ENCODE data around the gene PLXNB1.
"Not testable (repeated sequence)": the region's sequence is repeated elsewhere in the genome, so short reads cannot be mapped to it uniquely, and the experiment has no call there.

Gene PLXNB1

DNA sequence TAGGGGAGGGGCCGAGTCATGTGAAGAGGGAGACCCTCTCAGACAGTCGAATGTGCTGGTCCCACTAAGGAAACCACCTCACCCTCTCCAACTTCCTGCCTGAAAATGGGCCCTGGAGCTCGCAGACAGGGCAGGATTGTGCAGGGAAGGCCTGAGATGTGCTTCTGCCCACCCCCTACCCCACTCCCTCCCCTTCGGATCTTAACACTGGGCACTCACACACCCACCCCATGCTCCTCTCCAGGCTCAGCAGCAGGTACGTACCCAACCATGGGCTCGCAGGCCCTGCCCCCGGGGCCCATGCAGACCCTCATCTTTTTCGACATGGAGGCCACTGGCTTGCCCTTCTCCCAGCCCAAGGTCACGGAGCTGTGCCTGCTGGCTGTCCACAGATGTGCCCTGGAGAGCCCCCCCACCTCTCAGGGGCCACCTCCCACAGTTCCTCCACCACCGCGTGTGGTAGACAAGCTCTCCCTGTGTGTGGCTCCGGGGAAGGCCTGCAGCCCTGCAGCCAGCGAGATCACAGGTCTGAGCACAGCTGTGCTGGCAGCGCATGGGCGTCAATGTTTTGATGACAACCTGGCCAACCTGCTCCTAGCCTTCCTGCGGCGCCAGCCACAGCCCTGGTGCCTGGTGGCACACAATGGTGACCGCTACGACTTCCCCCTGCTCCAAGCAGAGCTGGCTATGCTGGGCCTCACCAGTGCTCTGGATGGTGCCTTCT lies 36.7 kb upstream of the PLXNB1 start:
- peak in 5 of 42 donors; percentile 6 to 39 (median 22) for DNase-seq
- intact Hi-C loops (cut with DNase I) = no loop called here

DNA sequence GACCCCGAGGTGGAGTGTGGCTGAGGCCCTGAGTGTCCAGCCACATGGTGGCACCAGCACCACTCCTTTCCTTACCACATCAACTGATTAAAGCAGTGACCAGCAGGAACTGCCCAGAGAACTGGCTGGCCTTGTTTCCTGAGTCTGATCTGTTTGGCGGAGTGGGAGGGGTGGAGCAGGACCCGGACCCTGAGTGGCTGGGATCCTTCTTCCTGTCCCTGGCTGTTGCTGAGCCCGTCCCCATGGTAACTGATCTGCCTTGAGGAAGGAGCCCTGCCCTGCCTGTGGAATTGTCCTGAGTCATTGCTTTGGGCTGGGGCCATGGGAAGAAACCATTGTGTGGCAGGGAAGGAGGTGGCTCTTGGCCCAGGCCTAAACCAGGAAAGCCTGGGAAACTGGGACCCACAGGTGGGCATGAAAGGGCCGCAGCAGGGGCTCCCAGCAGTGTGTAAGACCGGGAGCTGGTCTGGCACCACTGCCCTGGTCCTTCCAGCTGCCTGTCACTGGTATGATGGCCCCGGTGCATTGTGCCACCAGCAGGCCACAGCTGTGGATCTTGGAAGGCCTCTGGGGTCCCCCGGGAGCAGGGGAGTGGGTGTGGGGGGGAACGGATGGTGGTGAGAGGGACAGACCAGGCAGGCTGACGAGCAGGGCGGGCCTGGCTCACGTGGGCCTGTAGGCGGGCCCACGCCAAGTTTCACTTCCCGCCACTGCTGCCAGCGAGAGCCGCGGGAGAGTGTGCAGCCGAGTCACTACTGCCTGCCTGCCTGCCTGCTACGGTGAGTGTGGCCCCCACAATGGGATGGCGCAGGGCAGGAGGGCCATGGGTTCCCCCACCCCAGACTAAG lies 35.9 kb upstream of the PLXNB1 start:
- intact Hi-C loops (cut with DNase I) = loop anchor here (2.0 kb wide), 1 partner anchor 81 kb away; no protein-coding TSS in a partner anchor
- DNase-seq = peak; percentile 82 to 99 (median 96)

DNA sequence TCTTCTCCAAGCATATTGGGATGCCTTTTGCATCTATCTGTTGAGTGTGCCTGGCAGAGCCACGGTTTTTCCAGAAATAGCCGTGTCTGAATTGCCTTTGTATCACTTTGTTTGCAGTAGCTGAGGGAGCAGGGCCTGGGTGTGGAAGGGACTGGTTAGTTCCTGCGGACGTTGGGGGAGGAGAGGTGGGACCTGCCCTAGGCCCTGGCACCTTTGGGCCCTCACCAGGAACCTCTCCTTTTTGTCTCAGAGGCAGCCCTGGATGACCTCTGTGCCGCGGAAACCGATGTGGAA lies 35.3 kb upstream of the PLXNB1 start:
- intact Hi-C loops (cut with DNase I) = loop anchor here (2.0 kb wide), 1 partner anchor 82 kb away; no protein-coding TSS in a partner anchor
- DNase-seq = no peak

DNA sequence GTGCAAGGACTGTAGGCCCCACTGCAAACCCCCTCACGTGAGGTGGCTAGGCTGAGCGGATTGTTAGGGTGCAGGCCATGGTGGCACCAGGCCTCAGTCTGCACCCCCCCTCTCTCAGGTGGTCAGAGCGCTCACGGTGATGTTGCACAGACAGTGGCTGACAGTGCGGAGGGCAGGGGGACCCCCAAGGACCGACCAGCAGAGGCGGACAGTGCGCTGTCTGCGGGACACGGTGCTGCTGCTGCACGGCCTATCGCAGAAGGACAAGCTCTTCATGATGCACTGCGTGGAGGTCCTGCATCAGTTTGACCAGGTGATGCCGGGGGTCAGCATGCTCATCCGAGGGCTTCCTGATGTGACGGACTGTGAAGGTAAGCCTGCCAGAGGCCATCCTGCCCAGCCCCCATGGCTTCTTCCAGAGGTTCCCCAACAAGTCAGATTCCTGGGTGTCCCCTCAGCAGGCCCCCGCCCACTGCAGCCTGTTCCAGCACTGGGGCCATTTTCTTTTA lies 34.9 kb upstream of the PLXNB1 start:
- intact Hi-C loops (cut with DNase I) = loop anchor here (2.0 kb wide), 1 partner anchor 82 kb away; no protein-coding TSS in a partner anchor
- peak in 1 of 42 donors; percentile 29 for DNase-seq

DNA sequence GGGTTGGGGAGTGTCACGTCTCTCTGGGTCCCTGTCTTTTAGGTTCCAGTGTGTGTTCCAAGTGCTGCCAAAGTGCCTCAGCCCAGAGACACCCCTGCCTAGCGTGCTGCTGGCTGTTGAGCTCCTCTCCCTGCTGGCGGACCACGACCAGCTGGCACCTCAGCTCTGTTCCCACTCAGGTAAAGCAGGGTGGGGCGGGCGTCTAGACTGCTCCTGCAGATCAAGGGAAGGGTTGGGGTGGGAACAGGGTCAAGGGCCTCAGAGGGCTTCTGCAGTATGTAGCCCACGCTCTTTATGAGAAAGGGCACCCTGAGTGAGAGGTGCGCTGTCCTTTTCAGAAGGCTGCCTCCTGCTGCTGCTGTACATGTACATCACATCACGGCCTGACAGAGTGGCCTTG lies 33.8 kb upstream of the PLXNB1 start:
- DNase-seq = no peak
- intact Hi-C loops (cut with DNase I) = loop anchor here (2.0 kb wide), 1 partner anchor 83 kb away; no protein-coding TSS in a partner anchor

DNA sequence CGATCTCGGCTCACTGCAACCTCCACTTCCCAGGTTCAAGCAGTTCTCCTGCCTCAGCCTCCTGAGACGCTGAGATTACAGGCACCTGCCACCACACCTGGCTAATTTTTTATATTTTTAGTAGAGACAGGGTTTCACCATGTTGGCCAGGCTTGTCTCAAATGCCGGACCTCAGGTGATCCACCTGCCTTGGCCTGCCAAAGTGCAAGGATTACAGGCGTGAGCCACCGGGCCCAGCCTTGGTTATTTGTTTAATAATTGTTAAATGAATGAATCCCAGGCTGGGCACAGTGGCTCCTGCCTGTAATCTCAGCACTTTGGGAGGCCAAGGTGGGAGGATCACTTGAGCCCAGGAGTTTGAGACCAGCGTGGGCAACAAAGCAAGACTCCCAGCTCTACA lies 31.9 kb upstream of the PLXNB1 start:
- intact Hi-C loops (cut with DNase I); DNase-seq: not testable (repeated sequence)

DNA sequence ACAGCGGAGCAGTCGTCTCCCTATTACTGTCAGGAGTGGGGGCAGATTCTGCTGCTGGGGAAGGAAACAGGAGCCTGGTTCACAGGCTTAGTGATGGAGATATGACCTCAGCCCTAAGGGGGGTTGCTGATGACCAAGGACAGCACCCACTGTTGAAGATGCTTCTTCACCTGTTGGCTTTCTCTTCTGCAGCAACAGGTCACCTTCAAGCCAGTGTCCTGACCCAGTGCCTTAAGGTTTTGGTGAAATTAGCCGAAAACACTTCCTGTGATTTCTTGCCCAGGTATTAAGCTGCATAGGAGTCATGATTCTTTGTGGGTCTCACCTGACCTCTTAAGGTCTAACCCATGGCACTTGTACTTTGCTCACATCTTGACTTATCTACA lies 30.6 kb upstream of the PLXNB1 start:
- intact Hi-C loops (cut with DNase I) = no loop called here
- no peak for DNase-seq

DNA sequence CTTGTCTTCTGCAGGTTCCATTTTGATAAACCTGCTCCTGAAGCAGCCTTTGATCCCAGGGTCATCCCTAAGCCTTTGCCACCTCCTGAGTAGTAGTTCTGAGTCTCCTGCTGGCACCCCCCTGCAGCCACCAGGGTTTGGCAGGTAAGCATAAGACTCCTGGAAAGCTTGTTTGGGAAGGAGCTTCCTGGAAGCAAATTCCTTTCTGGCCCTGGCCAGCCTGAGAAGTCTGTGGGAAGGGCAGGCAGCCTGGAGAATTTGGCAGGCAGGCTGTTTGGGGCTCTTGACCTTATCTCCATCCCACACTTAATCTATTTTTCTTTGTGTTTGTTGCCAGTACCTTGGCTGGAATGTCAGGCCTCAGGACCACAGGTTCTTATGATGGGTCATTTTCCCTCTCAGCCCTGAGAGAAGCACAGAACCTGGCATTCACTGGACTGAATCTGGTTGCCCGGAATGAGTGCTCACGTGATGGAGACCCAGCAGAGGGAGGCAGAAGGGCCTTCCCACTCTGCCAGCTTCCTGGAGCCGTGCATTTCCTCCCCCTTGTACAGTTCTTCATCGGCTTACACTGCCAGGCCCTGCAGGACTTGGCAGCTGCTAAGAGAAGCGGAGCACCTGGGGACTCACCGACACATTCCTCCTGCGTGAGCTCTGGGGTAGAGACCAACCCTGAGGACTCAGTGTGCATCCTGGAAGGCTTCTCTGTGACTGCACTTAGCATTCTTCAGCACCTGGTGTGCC lies 30.1 kb upstream of the PLXNB1 start:
- intact Hi-C loops (cut with DNase I) = no loop called here
- DNase-seq = no peak

DNA sequence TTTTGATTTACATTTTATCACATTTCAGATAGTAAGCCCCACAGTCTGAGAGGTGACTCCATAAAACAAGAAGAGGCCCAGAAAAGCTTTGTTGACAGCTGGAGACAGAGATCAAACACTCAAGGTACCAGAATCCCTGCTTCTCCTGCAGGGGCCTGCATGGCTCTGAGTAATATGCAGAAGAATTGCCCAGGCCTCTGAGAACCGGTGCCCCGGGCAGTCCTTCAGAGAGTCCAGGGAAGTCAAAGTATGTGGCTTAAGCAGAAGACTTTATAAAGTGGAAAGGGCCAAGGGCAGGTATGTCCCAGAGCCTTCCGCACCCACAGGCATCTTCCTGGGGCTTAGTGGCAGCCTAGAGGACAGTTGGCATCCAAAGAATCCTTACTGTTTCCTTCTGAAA lies 29.4 kb upstream of the PLXNB1 start:
- DNase-seq = no peak
- intact Hi-C loops (cut with DNase I) = no loop called here

DNA sequence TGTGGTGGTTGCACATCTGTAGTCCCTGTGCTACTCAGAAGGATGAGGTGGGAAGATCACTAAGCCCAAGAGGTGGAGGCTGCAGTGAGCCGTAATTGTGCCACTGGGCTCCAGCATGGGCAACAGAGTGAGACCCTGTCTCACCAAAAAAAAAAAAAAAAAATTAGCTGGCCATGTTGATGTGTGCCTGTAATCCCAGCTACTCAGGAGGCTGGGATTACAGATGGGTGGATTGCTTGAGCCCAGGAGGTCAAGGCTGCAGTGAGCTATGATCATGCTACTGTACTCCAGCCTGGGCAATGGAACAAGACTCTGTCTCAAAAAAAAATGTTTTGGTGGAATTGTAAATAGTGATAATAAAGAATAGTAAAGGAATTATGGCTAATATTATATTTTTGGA lies 26.6 kb upstream of the PLXNB1 start:
- intact Hi-C loops (cut with DNase I) = no loop called here
- DNase-seq = no peak

DNA sequence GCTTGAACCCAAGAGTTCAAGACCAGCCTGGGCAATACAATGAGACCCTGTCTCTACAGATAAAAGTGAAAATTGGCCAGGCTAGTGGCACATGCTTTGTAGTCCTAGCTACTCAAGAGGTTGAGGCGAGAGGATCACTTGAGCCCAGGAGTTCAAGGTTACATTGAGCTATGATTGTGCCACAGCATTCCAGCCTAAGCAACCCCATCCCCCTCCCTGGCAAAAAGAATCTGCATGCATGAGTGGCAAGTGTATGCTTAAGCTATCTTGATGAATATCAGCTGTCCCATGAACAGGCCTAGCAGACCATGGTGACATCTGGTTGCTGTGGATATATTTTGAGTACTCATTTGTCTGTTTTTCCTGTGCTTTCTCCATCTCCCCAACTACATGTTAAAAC lies 21.4 kb upstream of the PLXNB1 start:
- DNase-seq = no peak
- intact Hi-C loops (cut with DNase I) = no loop called here

DNA sequence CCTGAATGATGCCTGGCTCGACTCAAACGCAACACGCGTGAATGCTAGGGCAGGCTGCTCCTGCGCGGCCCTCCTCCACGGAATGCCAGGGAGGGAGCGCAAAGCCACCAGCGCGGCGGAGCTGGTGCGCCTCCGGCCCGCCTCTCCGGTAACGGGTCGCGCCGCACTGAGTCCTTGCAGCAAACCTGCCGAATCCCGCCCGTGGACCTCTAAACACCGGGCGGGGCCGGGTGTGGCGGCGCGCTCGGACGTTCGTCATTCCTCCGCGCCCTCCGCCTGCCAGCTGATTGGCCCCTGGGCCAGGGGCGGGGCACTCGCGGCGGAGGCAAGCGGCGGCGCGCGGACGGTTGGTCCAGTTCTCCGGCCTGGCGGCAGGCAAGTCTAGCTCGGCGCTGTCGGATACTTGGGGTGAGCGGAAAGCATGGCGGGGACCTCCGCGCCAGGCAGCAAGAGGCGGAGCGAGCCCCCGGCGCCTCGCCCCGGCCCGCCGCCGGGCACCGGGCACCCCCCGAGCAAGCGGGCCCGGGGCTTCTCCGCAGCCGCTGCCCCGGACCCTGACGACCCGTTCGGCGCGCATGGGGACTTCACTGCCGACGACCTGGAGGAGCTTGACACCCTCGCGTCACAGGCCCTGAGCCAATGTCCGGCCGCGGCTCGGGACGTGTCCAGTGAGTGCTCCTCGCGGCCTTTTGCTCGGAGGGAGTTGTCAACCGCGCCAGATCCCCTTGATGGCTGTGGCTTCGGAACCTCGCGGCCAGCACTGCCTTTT lies 16.7 kb upstream of the PLXNB1 start, which contains the start of gene ATRIP:
ATRIP (plus strand) TSS at position 313 of the 769 bp plus-strand sequence; CDS start at position 422, 109 bp downstream.
- intact Hi-C loops (cut with DNase I) = loop anchor here (5.0 kb wide), 1 partner anchor 101 kb away; no protein-coding TSS in a partner anchor
- peak; percentile 74 to 97 (median 91) for DNase-seq

DNA sequence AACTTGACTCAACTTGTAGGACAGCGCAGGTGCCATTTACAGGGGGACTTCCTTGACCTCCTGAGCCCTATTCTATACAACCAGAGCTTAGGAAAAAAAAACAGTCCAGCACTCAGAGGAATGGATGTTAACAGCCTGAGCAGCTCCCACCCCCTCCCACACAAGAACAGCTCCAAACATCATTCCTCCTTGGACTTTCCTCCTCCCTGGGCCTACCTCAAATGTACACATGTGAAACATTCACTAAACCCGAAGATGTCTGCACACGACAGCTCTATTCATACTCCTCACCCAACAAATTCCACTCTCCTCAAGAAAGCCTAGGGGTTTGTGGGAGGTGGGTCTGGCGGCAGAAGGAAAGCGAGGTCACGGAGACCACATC lies 16.1 kb upstream of the PLXNB1 start:
- DNase-seq = no peak
- intact Hi-C loops (cut with DNase I) = loop anchor here (5.0 kb wide), 1 partner anchor 101 kb away; no protein-coding TSS in a partner anchor

DNA sequence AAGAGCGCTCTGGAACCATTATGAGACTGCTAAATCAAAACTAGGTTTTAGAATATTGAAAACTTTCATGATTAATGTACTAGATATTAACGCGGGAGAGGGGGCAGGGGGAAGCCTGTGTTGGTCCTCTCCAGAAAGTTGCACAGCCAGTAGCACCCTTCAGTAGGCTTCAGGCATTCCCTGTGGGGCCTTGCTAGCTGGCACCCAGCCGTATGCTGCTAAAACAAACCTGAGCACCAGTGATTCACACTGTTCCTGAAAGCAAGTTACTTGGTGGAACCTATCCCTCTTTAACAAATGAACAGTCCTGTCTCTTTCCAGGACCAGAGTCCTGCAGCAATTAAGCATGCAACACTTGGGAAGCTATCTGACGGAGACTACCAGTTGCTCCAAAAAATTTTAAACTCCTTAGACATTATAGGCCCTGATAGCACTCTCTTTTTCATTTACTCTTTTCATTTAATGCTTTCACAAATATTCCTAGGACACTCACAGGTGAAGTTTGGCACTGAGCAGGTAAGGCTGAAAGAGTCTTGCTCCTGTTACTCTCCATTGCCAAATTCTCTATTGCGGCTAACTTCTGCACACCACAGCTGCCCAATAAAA lies 15.5 kb upstream of the PLXNB1 start:
- intact Hi-C loops (cut with DNase I) = loop anchor here (5.0 kb wide), 1 partner anchor 102 kb away; no protein-coding TSS in a partner anchor
- no peak for DNase-seq

DNA sequence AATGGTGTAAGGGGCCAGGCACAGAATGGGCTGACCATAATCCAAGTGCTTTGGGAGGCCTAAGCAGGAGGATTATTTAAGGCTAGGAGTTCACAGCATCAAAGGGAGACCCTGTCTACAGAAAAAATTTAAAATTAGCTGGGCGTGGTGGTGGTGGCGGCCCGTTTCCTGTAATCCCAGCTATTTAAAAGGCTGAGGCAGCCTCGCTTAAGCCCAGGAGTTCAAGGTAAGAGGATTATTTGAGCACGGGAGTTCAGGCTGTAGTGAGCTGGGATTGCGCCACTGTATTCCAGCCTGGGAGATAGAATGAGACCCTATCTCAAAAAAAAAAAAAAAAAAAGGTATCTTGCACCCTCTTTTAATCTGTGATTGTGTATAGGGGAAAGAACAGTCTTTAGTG lies 12.1 kb upstream of the PLXNB1 start:
- DNase-seq = no peak
- intact Hi-C loops (cut with DNase I) = no loop called here

DNA sequence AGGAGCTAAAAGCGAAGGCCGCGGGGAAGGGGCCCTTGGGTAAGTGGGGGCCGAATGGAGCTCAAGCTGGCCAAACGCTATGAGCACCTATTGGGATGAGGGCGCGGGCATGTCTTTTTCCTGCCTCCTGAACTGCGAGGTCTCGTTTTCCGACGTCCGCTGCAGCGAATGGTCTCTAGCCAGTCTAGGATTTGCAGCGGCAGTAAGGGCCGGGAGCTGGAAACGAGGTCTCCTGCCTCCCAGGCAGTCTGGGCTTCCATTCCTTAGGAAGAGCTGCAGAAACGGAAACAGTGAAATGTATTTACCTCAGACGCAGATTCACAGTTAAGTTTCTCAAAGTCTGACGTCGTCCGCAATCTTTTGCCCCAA lies 10.7 kb upstream of the PLXNB1 start:
- DNase-seq = peak in 1 of 42 donors; percentile 32
- intact Hi-C loops (cut with DNase I) = no loop called here

DNA sequence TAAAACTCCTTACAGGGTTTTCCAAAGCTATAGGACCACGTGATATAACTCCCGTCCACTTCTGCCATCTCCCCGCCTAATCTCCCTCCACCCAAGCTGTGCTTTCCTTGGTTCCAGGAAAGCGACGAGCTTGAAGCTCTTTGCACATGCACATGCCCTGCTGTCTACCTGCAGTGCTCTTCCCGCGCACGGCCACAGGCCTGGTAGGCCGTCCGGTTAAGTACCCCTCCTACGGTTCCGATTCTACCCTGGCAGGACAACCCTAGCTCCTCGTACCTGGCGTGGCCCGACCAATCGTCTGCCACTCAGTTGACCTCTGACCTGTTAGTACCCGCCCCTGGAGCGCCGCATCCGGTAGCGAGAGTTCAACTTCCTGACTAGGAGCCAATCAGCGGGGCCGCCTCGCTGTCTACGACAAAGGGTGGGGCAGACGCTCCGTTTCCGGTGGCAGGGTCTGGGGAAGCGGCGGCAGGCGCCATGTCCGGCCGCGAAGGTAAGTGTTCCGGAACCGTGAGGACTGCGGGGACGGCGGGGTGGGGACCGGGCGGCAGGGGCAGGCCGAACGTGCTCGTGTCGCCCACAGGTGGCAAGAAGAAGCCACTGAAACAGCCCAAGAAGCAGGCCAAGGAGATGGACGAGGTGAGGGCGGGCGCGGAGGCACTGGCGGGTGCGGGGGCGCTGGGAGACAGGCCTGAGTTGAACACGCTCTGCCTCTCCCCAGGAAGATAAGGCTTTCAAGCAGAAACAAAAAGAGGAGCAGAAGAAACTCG lies 10.1 kb upstream of the PLXNB1 start, which contains the start of the genes CCDC51 and TMA7:
CCDC51 (minus strand) TSS at position 300 of the 770 bp plus-strand sequence. CDS start 4,991 bp downstream, outside the sequence.
TMA7 (plus strand) TSS at position 438 of the 770 bp plus-strand sequence; CDS start at position 478, 40 bp downstream.
- intact Hi-C loops (cut with DNase I) = no loop called here
- DNase-seq = peak; percentile 98 to 100 (median 99)
